Nephron progenitor cell (in vitro differentiated cells): ENCODE measurements around the gene BBS4.

Experiments
- DNase-seq: peaks from one replicate; pipeline ENCODE4 v3.0.0; 2021
- H3K27ac Mint-ChIP-seq: 2 replicates; pipeline ENCODE4 v1.8.0; 2021; ENCODE audit warnings: mild to moderate bottlenecking, moderate library complexity, mixed read lengths
- H3K27me3 Mint-ChIP-seq: 2 replicates; pipeline ENCODE4 v1.8.0; 2021; ENCODE audit warnings: mild to moderate bottlenecking, low read depth, mixed read lengths; ENCODE audit not compliant: poor library complexity
- H3K36me3 Mint-ChIP-seq: 2 replicates; pipeline ENCODE4 v1.8.0; 2021; ENCODE audit warnings: low read depth, mixed read lengths
- H3K4me1 Mint-ChIP-seq: 2 replicates; pipeline ENCODE4 v1.8.0; 2021; ENCODE audit warnings: mixed read lengths
- H3K4me3 Mint-ChIP-seq: 2 replicates; pipeline ENCODE4 v1.8.0; 2021; ENCODE audit warnings: mild to moderate bottlenecking, moderate library complexity, mixed read lengths
- H3K9me3 Mint-ChIP-seq: 2 replicates; pipeline ENCODE4 v1.8.0; 2021; ENCODE audit warnings: mild to moderate bottlenecking, moderate library complexity, mixed read lengths
- CTCF ChIP-seq: fragments of 200-600 bp; sonication (generic); IDR thresholded peaks from 2 replicates; pipeline ENCODE4 v1.5.0; 2021; ENCODE audit warnings: antibody characterized with exemption

Gene BBS4

GRCh38 chr15:72778796-72779195, 92.8 kb downstream of the BBS4 start:
- Mint-ChIP-seq H3K27ac (no peak overlapping the region), H3K4me3 (no peak overlapping the region), H3K27me3 (no peaks in the 10 kb centered on the region), H3K4me1 (peaks cover 26% of the 10 kb centered on the region), H3K9me3 (no peaks in the 10 kb centered on the region), H3K36me3 (peaks cover 36% of the 10 kb centered on the region)
- TF ChIP-seq CTCF, result no peak
- no peak for DNase-seq

GRCh38 chr15:72781631-72782030, 95.6 kb downstream of the BBS4 start:
- TF ChIP-seq CTCF, result no peak
- Mint-ChIP-seq H3K4me1 (peaks cover 40% of the 10 kb centered on the region), H3K9me3 (no peaks in the 10 kb centered on the region), H3K36me3 (peaks cover 29% of the 10 kb centered on the region), H3K4me3 (peak overlapping the region; percentile 95), H3K27me3 (no peaks in the 10 kb centered on the region), H3K27ac (no peak overlapping the region)
- DNase-seq, result no peak

- Mint-ChIP-seq H3K4me3 (peak overlapping the region; percentile 95), H3K9me3 (no peaks in the 10 kb centered on the region), H3K27ac (peak overlapping the region; percentile 87), H3K4me1 (peaks cover 39% of the 10 kb centered on the region), H3K27me3 (no peaks in the 10 kb centered on the region), H3K36me3 (peaks cover 29% of the 10 kb centered on the region)
- TF ChIP-seq CTCF, result no peak
- no peak for DNase-seq
Measured at GRCh38 chr15:72782274-72783003, 96.4 kb downstream of the BBS4 start.

GRCh38 chr15:72783004-72783639, 97.1 kb downstream of the BBS4 start:
- no peaks in the 10 kb centered on the region for H3K9me3 Mint-ChIP-seq
- no peak for DNase-seq
- TF ChIP-seq CTCF, result no peak
- peak overlapping the region; percentile 87 for H3K27ac Mint-ChIP-seq
- no peaks in the 10 kb centered on the region for H3K27me3 Mint-ChIP-seq
- H3K4me1 Mint-ChIP-seq, result peaks cover 39% of the 10 kb centered on the region
- peak overlapping the region; percentile 95 for H3K4me3 Mint-ChIP-seq
- H3K36me3 Mint-ChIP-seq, result peaks cover 27% of the 10 kb centered on the region

GRCh38 chr15:72783640-72784455, 97.8 kb downstream of the BBS4 start, which contains the start of gene ADPGK:
Gene ADPGK (minus strand): TSS chr15:72783758. CDS start chr15:72783691, 67 bp downstream.
- Mint-ChIP-seq H3K36me3 (peaks cover 20% of the 10 kb centered on the region), H3K9me3 (no peaks in the 10 kb centered on the region), H3K4me3 (peak within 1 kb of the TSS; percentile 95), H3K27ac (peak within 1 kb of the TSS; percentile 87), H3K27me3 (no peaks in the 10 kb centered on the region), H3K4me1 (peaks cover 39% of the 10 kb centered on the region)
- TF ChIP-seq CTCF, result peak; percentile 42
- DNase-seq, result peak; percentile 93
